Measurements from ENCODE around the gene ORC2.

DNA sequence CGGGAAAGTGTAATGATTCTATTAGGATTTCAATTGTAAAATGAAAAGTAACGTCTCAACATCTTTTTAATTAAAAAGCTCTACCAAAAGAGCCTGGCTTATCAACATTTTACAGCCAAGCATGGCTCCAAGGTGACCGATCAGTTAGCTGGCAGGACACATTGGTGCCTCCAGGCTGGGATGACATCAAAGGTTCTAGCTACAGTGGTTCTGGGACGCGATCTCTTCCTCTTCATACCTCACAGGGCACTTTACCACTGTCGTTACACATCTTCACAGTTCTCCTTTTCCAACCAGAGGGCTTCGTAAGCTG, 693 bp downstream of the ORC2 start:
- TF ChIP-seq, protein P1, sequence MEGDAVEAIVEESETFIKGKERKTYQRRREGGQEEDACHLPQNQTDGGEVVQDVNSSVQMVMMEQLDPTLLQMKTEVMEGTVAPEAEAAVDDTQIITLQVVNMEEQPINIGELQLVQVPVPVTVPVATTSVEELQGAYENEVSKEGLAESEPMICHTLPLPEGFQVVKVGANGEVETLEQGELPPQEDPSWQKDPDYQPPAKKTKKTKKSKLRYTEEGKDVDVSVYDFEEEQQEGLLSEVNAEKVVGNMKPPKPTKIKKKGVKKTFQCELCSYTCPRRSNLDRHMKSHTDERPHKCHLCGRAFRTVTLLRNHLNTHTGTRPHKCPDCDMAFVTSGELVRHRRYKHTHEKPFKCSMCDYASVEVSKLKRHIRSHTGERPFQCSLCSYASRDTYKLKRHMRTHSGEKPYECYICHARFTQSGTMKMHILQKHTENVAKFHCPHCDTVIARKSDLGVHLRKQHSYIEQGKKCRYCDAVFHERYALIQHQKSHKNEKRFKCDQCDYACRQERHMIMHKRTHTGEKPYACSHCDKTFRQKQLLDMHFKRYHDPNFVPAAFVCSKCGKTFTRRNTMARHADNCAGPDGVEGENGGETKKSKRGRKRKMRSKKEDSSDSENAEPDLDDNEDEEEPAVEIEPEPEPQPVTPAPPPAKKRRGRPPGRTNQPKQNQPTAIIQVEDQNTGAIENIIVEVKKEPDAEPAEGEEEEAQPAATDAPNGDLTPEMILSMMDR (IDR thresholded peaks at IDR 0.05) = no peak
- TF ChIP-seq POLR2A (IDR thresholded peaks at IDR 0.05) = no peak

Data from esophagus squamous epithelium (tissue), 4 donors.